Measurements from ENCODE around the gene ALK. TPM values are rescaled to one million over a fixed set of nuclear protein-coding genes. Genes with fewer than 3 reads are reported as not detected.
"Not testable (repeated sequence)": the region's sequence is repeated elsewhere in the genome, so short reads cannot be mapped to it uniquely, and the experiment has no call there.

ALK gene
- total RNA-seq, 1 donor from 2014 or later = not detected

GRCh38 chr2:29751390-29751789, 170.0 kb downstream of the ALK start:
- Mint-ChIP-seq H3K4me3 (ENCODE audit: low read depth) (no peak overlapping the region), H3K9me3 (ENCODE audit: low read depth) (no peaks in the 10 kb centered on the region), H3K4me1 (ENCODE audit: low read depth) (peaks cover 16% of the 10 kb centered on the region), H3K27me3 (no peaks in the 10 kb centered on the region), H3K27ac (no peak overlapping the region), H3K36me3 (ENCODE audit: insufficient read depth) (no peaks in the 10 kb centered on the region)
- TF ChIP-seq, protein P1, sequence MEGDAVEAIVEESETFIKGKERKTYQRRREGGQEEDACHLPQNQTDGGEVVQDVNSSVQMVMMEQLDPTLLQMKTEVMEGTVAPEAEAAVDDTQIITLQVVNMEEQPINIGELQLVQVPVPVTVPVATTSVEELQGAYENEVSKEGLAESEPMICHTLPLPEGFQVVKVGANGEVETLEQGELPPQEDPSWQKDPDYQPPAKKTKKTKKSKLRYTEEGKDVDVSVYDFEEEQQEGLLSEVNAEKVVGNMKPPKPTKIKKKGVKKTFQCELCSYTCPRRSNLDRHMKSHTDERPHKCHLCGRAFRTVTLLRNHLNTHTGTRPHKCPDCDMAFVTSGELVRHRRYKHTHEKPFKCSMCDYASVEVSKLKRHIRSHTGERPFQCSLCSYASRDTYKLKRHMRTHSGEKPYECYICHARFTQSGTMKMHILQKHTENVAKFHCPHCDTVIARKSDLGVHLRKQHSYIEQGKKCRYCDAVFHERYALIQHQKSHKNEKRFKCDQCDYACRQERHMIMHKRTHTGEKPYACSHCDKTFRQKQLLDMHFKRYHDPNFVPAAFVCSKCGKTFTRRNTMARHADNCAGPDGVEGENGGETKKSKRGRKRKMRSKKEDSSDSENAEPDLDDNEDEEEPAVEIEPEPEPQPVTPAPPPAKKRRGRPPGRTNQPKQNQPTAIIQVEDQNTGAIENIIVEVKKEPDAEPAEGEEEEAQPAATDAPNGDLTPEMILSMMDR (IDR thresholded peaks at IDR 0.05; ENCODE audit: unreplicated experiment) = no peak
- DNase-seq (ENCODE audit: low spot score, unreplicated experiment) = no peak

GRCh38 chr2:29750463-29750862, 170.9 kb downstream of the ALK start:
- not testable (repeated sequence) for H3K27me3 Mint-ChIP-seq; H3K36me3 Mint-ChIP-seq (ENCODE audit: insufficient read depth); H3K9me3 Mint-ChIP-seq (ENCODE audit: low read depth); H3K27ac Mint-ChIP-seq; H3K4me3 Mint-ChIP-seq (ENCODE audit: low read depth); DNase-seq (ENCODE audit: low spot score, unreplicated experiment)
- peaks cover 14% of the 10 kb centered on the region for H3K4me1 Mint-ChIP-seq (ENCODE audit: low read depth)

DNA sequence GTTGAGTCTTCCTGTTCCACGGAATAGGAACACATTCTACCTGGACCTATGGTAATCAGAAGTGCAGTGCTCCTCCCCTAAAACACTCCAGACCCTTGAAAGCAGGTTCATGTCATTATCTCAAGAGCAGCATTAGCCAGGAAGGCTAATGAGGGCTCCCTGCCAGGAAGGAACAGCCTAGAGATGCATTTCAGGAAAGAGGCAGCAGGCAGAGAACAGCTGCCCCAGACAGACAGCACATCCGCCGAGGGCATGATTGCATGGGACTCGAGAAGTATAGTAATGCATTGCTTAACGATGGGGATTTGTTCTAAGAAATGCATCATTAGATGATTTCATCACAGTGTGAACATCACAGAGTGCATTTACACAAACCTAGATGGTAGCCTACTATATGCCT, 171.5 kb downstream of the ALK start:
- DNase-seq (ENCODE audit: low spot score, unreplicated experiment) = no peak
- H3K4me1 Mint-ChIP-seq (ENCODE audit: low read depth) = peaks cover 14% of the 10 kb centered on the region
- no peak overlapping the region for H3K27ac Mint-ChIP-seq
- TF ChIP-seq, protein P1 (IDR thresholded peaks at IDR 0.05; ENCODE audit: unreplicated experiment) = no peak
- H3K9me3 Mint-ChIP-seq (ENCODE audit: low read depth) = no peaks in the 10 kb centered on the region
- H3K27me3 Mint-ChIP-seq = no peaks in the 10 kb centered on the region
- H3K36me3 Mint-ChIP-seq (ENCODE audit: insufficient read depth) = no peaks in the 10 kb centered on the region
- no peak overlapping the region for H3K4me3 Mint-ChIP-seq (ENCODE audit: low read depth)

GRCh38 chr2:29749041-29749440, 172.3 kb downstream of the ALK start:
- DNase-seq (ENCODE audit: low spot score, unreplicated experiment) = no peak
- no peak overlapping the region for H3K27ac Mint-ChIP-seq
- TF ChIP-seq, protein P1 (IDR thresholded peaks at IDR 0.05; ENCODE audit: unreplicated experiment) = no peak

GRCh38 chr2:29747786-29748470, 173.5 kb downstream of the ALK start:
- Mint-ChIP-seq H3K36me3 (ENCODE audit: insufficient read depth) (no peaks in the 10 kb centered on the region), H3K4me3 (ENCODE audit: low read depth) (no peak overlapping the region), H3K9me3 (ENCODE audit: low read depth) (no peaks in the 10 kb centered on the region), H3K4me1 (ENCODE audit: low read depth) (peaks cover 6% of the 10 kb centered on the region), H3K27ac (no peak overlapping the region), H3K27me3 (peaks cover 2% of the 10 kb centered on the region)
- no peak for DNase-seq (ENCODE audit: low spot score, unreplicated experiment)
- TF ChIP-seq, protein P1 (IDR thresholded peaks at IDR 0.05; ENCODE audit: unreplicated experiment) = no peak

More at GRCh38 chr2:29749041-29749440, 172.3 kb downstream of the ALK start:
- Mint-ChIP-seq H3K4me3 (ENCODE audit: low read depth) (no peak overlapping the region), H3K27me3 (peaks cover 2% of the 10 kb centered on the region), H3K4me1 (ENCODE audit: low read depth) (peaks cover 14% of the 10 kb centered on the region), H3K9me3 (ENCODE audit: low read depth) (no peaks in the 10 kb centered on the region), H3K36me3 (ENCODE audit: insufficient read depth) (no peaks in the 10 kb centered on the region)

GRCh38 chr2:29744976-29745375, 176.4 kb downstream of the ALK start:
- Mint-ChIP-seq H3K9me3 (ENCODE audit: low read depth) (no peaks in the 10 kb centered on the region), H3K27me3 (peaks cover 2% of the 10 kb centered on the region), H3K4me3 (ENCODE audit: low read depth) (no peak overlapping the region), H3K27ac (no peak overlapping the region), H3K36me3 (ENCODE audit: insufficient read depth) (no peaks in the 10 kb centered on the region), H3K4me1 (ENCODE audit: low read depth) (no peaks in the 10 kb centered on the region)
- no peak for DNase-seq (ENCODE audit: low spot score, unreplicated experiment)
- TF ChIP-seq, protein P1 (IDR thresholded peaks at IDR 0.05; ENCODE audit: unreplicated experiment) = no peak
